ENCODE data around the gene SCAMP5.

Gene SCAMP5

GRCh38 chr15:75063889-75064288, 68.5 kb downstream of the SCAMP5 start:
- DNase-seq (ENCODE audit: low spot score in 2 of 2), result no peak
- Histone ChIP-seq H3K4me3 (no peak overlapping the region), H3K4me1 (peaks cover 7% of the 10 kb centered on the region; the same call in 1 of the 2 replicates), H3K9me3 (no peaks in the 10 kb centered on the region), H3K36me3 (replicated peaks) (no peaks in the 10 kb centered on the region; the same call in 1 of the 2 replicates), H3K27me3 (ENCODE audit: low read depth) (no peaks in the 10 kb centered on the region)
- in situ Hi-C loops (cut with MboI; ENCODE audit: low sequenced_read_pairs), result no loop called here

DNA sequence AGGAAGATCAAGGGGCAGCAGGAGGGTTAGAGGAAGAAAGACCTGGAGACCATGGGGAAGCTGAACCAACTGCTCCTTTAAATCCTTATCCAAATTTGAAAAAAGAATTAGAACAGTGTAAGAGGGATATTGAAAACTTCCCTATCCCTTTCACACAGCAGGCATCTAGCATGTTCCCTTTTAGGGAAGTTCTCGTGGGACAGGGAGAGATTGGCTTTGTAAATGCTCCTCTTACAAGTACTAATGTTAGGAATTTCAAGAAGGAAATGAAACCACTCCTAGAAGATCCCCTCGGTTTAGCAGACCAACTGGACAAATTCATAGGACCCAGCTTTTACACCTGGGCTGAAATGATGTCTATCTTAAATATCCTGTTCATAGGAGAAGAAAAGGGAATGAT, 69.5 kb downstream of the SCAMP5 start:
- Histone ChIP-seq H3K4me3 (no peak overlapping the region), H3K9me3 (no peaks in the 10 kb centered on the region), H3K4me1 (peaks cover 7% of the 10 kb centered on the region; the same call in 1 of the 2 replicates), H3K36me3 (replicated peaks) (no peaks in the 10 kb centered on the region), H3K27me3 (ENCODE audit: low read depth) (no peaks in the 10 kb centered on the region)
- in situ Hi-C loops (cut with MboI; ENCODE audit: low sequenced_read_pairs), result no loop called here
- DNase-seq (ENCODE audit: low spot score in 2 of 2), result no peak

- Histone ChIP-seq H3K27me3 (ENCODE audit: low read depth) (no peaks in the 10 kb centered on the region), H3K9me3 (no peaks in the 10 kb centered on the region), H3K4me1 (peaks cover 7% of the 10 kb centered on the region; the same call in 1 of the 2 replicates), H3K4me3 (no peak overlapping the region), H3K36me3 (replicated peaks) (no peaks in the 10 kb centered on the region)
- in situ Hi-C loops (cut with MboI; ENCODE audit: low sequenced_read_pairs), result no loop called here
- DNase-seq (ENCODE audit: low spot score in 2 of 2), result peak in 1 of 2 experiments; percentile 49
These were observed 70.1 kb downstream of the SCAMP5 start for GRCh38 chr15:75065467-75065850.

- in situ Hi-C loops (cut with MboI; ENCODE audit: low sequenced_read_pairs), result no loop called here
- H3K4me1 ChIP-seq, result peaks cover 7% of the 10 kb centered on the region; the same call in 1 of the 2 replicates
- no peaks in the 10 kb centered on the region for H3K36me3 ChIP-seq (replicated peaks)
- no peaks in the 10 kb centered on the region for H3K9me3 ChIP-seq
- no peak for DNase-seq (ENCODE audit: low spot score in 2 of 2)
- H3K27me3 ChIP-seq (ENCODE audit: low read depth), result no peaks in the 10 kb centered on the region
- no peak overlapping the region for H3K4me3 ChIP-seq
These were observed 70.6 kb downstream of the SCAMP5 start for GRCh38 chr15:75065851-75066509.

GRCh38 chr15:75067123-75067830, 71.9 kb downstream of the SCAMP5 start:
- in situ Hi-C loops (cut with MboI; ENCODE audit: low sequenced_read_pairs), result no loop called here
- H3K36me3 ChIP-seq (replicated peaks), result no peaks in the 10 kb centered on the region
- H3K4me1 ChIP-seq, result peaks cover 7% of the 10 kb centered on the region; the same call in 1 of the 2 replicates
- no peak for DNase-seq (ENCODE audit: low spot score in 2 of 2)
- H3K27me3 ChIP-seq (ENCODE audit: low read depth), result no peaks in the 10 kb centered on the region
- H3K9me3 ChIP-seq, result no peaks in the 10 kb centered on the region
- H3K4me3 ChIP-seq, result no peak overlapping the region

- Histone ChIP-seq H3K9me3 (no peaks in the 10 kb centered on the region), H3K27me3 (ENCODE audit: low read depth) (no peaks in the 10 kb centered on the region), H3K4me3 (no peak overlapping the region), H3K4me1 (peaks cover 7% of the 10 kb centered on the region; the same call in 1 of the 2 replicates), H3K36me3 (replicated peaks) (no peaks in the 10 kb centered on the region)
- in situ Hi-C loops (cut with MboI; ENCODE audit: low sequenced_read_pairs), result no loop called here
- DNase-seq (ENCODE audit: low spot score in 2 of 2), result no peak
These were observed 73.4 kb downstream of the SCAMP5 start for GRCh38 chr15:75068748-75069147.

- no peaks in the 10 kb centered on the region for H3K36me3 ChIP-seq (replicated peaks)
- DNase-seq (ENCODE audit: low spot score in 2 of 2), result no peak
- H3K9me3 ChIP-seq, result no peaks in the 10 kb centered on the region
- in situ Hi-C loops (cut with MboI; ENCODE audit: low sequenced_read_pairs), result no loop called here
- H3K4me3 ChIP-seq, result no peak overlapping the region
- no peaks in the 10 kb centered on the region for H3K27me3 ChIP-seq (ENCODE audit: low read depth)
- H3K4me1 ChIP-seq, result peaks cover 7% of the 10 kb centered on the region; the same call in 1 of the 2 replicates
These were observed 74.0 kb downstream of the SCAMP5 start for GRCh38 chr15:75069301-75069925.

DNA sequence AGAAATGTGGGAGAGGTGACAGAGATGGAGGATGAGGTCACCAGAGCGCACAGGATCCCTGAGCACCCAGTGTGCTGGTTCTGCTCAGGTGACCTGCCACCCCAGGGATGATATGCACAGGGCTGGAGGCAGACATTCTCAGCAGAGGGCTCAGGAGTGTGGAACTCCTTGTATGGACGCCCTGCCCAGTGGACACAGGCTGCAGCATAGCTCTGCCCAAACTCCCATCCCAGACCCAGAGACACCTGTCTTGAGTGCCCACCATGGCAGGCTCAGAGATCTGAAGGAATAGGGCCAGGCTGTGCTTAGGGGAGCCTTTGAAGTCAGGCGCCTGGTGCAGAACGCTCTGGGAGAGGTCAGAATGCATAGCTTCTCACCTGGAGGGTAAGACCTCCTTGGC, 75.3 kb downstream of the SCAMP5 start:
- H3K4me1 ChIP-seq, result peaks cover 7% of the 10 kb centered on the region; the same call in 1 of the 2 replicates
- H3K4me3 ChIP-seq, result no peak overlapping the region
- in situ Hi-C loops (cut with MboI; ENCODE audit: low sequenced_read_pairs), result no loop called here

More for the DNA sequence above, 75.3 kb downstream of the SCAMP5 start:
- DNase-seq (ENCODE audit: low spot score in 2 of 2), result no peak
- H3K36me3 ChIP-seq (replicated peaks), result no peaks in the 10 kb centered on the region
- no peaks in the 10 kb centered on the region for H3K27me3 ChIP-seq (ENCODE audit: low read depth)
- H3K9me3 ChIP-seq, result peaks cover 6% of the 10 kb centered on the region
